Coronary artery (tissue), 2 donors: ENCODE measurements around the gene ABHD14A.

Experiments
- DNase-seq: peaks from one replicate; pipeline ENCODE4 v3.0.0-alpha.2; 2017; ENCODE audit warnings: low spot score
- H3K27ac ChIP-seq, 2 donors: fragments of 200-600 bp; sonication (generic); one replicate each; pipeline ENCODE4 v1.5.1; 2016 to 2019
- H3K4me3 ChIP-seq: fragments of 200-600 bp; sonication (generic); 2 replicates; pipeline ENCODE4 v1.5.1; 2016; ENCODE audit warnings: mild to moderate bottlenecking, moderate library complexity
- CTCF ChIP-seq: fragments of 200-600 bp; sonication (generic); IDR thresholded peaks from one replicate; pipeline ENCODE4 v1.5.1; 2019; ENCODE audit warnings: antibody characterized with exemption

The ABHD14A gene

GRCh38 chr3:51980253-51980652, 5.4 kb downstream of the ABHD14A start:
- no peak overlapping the region for H3K27ac ChIP-seq
- no peak for DNase-seq
- no peak overlapping the region for H3K4me3 ChIP-seq
- no peak for TF ChIP-seq CTCF

DNA sequence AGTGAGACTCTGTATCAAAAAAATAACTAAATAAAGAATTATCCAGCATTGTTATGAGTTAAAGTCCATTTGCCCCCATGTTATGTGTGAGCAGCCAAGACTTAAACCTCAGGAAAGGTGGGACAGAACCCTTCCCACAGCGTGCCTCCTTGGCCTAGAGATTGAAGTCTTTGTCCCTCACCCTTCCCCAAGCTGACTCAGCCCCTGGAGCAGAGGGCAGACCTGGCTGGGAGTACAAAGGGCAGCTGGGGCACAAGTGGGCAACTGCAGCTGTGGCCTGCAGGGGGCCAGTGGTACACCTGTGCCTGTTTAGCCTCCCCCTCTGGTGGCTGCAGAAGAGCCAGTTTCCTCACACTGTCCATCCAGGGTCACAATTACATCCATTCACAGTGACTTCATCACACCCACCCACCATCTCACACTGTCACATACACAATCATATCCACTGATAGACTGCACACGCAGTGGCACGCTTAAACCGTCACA, 7.5 kb downstream of the ABHD14A start:
- Histone ChIP-seq H3K27ac (peak overlapping the region; percentile 87 to 96), H3K4me3 (peak overlapping the region; percentile 76)
- no peak for DNase-seq
- no peak for TF ChIP-seq CTCF

GRCh38 chr3:51982838-51983577, 8.1 kb downstream of the ABHD14A start, which contains the start of gene ACY1:
Gene ACY1, plus strand, starts transcription at chr3:51983535. Its CDS starts 530 bp downstream, at chr3:51984065.
- peak within 1 kb of the TSS; percentile 76 for H3K4me3 ChIP-seq
- TF ChIP-seq CTCF, result no peak
- H3K27ac ChIP-seq, result peak within 1 kb of the TSS; percentile 87 to 96
- peak; percentile 93 for DNase-seq

DNA sequence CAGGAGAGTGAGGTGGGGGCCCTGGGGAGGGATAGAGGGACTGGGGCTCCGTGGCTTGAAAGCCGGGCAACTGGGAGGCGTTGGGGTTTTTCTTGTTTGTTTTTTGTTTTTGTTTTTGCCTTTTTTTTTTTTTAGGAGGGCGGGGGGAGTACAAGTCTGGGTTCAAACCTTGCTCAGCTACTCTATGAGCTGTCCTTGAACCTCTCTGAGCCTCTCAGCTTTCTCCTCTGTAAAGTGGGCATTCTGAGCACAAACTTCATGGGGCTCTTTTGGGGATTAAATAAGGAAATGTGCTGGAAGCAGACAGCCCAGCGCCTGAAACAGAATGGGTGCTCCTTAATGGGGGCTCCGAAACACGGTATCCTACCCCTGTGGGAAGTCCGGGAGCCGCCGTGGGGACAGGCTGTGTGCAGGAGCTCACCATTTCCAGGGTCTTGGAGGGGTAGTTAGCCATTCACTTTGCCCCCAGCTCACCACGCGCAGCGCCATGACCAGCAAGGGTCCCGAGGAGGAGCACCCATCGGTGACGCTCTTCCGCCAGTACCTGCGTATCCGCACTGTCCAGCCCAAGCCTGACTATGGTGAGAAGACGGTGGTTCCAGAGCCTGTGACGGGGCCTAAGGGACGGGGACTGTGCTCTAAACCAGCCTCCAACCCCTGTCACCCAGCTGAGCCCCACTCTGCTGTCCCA, 8.9 kb downstream of the ABHD14A start:
- peak overlapping the region; percentile 76 for H3K4me3 ChIP-seq
- peak overlapping the region; percentile 87 to 96 for H3K27ac ChIP-seq
- no peak for TF ChIP-seq CTCF
- no peak for DNase-seq

DNA sequence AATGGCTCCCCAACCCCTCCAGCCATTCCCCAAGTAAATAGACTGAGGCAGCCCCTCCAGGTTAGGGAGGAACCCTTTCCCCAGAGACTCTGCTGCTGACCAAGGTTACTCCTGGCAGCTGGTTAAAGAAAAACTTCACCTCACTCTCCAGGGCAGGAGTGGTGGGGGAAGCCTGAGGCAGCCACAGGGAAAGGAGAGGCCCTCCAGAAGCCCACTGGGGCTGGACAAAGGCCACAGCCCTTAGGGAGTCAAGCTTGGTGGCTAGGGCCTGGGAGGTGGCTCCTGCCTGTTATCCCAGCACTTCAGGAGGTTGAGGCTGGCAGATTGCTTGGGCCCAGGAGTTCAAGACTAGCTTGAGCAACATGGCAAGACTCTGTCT, 9.4 kb downstream of the ABHD14A start:
- no peak for DNase-seq

GRCh38 chr3:51985063-51985462, 10.2 kb downstream of the ABHD14A start:
- Histone ChIP-seq H3K27ac (no peak overlapping the region), H3K4me3 (no peak overlapping the region)
- no peak for TF ChIP-seq CTCF
- DNase-seq, result no peak

More for the DNA sequence above, 9.4 kb downstream of the ABHD14A start:
- no peak for TF ChIP-seq CTCF
- H3K27ac ChIP-seq, result peak overlapping the region; percentile 87 to 96
- H3K4me3 ChIP-seq, result peak overlapping the region; percentile 76
